HepG2 (cell line): ENCODE results near the gene ZNF530. TPM values are rescaled to one million over a fixed set of nuclear protein-coding genes. Genes with fewer than 3 reads are reported as not detected.

Experiments used
- CEBPB ChIP-seq: IDR thresholded peaks from 2 replicates; pipeline ENCODE4 v1.6.1; 2011; ENCODE audit warnings: low read depth, low read length, improper control_type of control experiment, borderline replicate concordance
- GABPA ChIP-seq, 2 experiments: IDR thresholded peaks; 2 replicates each; pipeline ENCODE4 v1.6.1; 2011 to 2016; ENCODE audit warnings: low read depth in 2 of 2, low read length in 1 of 2, missing biosample characterization in 1 of 2, missing genetic modification characterization in 1 of 2
- HMGA1 ChIP-seq: sonication (generic); formaldehyde crosslinking; conservative IDR thresholded peaks from 2 replicates; pipeline ENCODE4 v1.4.0; 2020; ENCODE audit warnings: missing genetic modification reagents
- HNRNPH1 ChIP-seq: fragments of 200-400 bp; formaldehyde crosslinking; optimal IDR thresholded peaks from 2 replicates; pipeline ENCODE3; 2017; ENCODE audit warnings: mild to moderate bottlenecking, low read depth, low read length
- HNRNPUL1 ChIP-seq: fragments of 200-400 bp; formaldehyde crosslinking; IDR thresholded peaks from 2 replicates; pipeline ENCODE4 v1.6.1; 2017; ENCODE audit warnings: low read depth, mild to moderate bottlenecking, low read length, moderate library complexity
- HOXA7 ChIP-seq: sonication (generic); formaldehyde crosslinking; IDR thresholded peaks from 2 replicates; pipeline ENCODE4 v1.8.1; 2022; ENCODE audit warnings: mild to moderate bottlenecking, missing genetic modification reagents, moderate library complexity
- NR2F1 ChIP-seq, 2 experiments: fragments of 450-650 bp in 1 of 2; formaldehyde crosslinking in 1 of 2; IDR thresholded peaks; 2 replicates each; pipeline versions ENCODE4 v1.5.0 to v1.6.1; 2016 to 2020; ENCODE audit warnings: mild to moderate bottlenecking in 1 of 2, missing compliant biosample characterization in 1 of 2, missing genetic modification reagents in 1 of 2, moderate library complexity in 1 of 2
- SAFB2 ChIP-seq: sonication (generic); formaldehyde crosslinking; IDR thresholded peaks from 2 replicates; pipeline ENCODE4 v1.5.1; 2020; ENCODE audit warnings: missing genetic modification reagents, low read depth, mild to moderate bottlenecking, borderline replicate concordance
- ZNF329 ChIP-seq: sonication (generic); formaldehyde crosslinking; IDR thresholded peaks from 2 replicates; pipeline ENCODE4 v1.9.0; 2021; ENCODE audit warnings: low read depth, mild to moderate bottlenecking, missing genetic modification reagents
- ZZZ3 ChIP-seq: sonication (generic); formaldehyde crosslinking; IDR thresholded peaks from 2 replicates; pipeline ENCODE4 v1.4.0; 2020; ENCODE audit warnings: missing genetic modification reagents, mild to moderate bottlenecking, borderline replicate concordance
- polyA plus RNA-seq, 8 experiments: library from polyadenylated mRNA; depleted of rRNA in 3 of 8; stranded (reverse) in 7 of 8; unstranded in 1 of 8; fragments of >200 nt; fragmentation: Illumina TruSeq in 4 of 8; extraction: Trizol in 4 of 8; gene quantifications; 2 replicates each; pipeline versions ENCODE4 v1.2.1 to v1.2.3, GENCODE V29; 2011 to 2016; ENCODE audit warnings: low read depth in 4 of 8, missing spikeins in 1 of 8, mixed read lengths in 1 of 8; ENCODE audit not compliant: insufficient read depth in 1 of 8
- total RNA-seq, 5 experiments: library from RNA; depleted of rRNA; stranded (reverse); fragments of >200 nt; fragmentation: Illumina TruSeq; extraction: Trizol; gene quantifications; 2 replicates each; pipeline ENCODE4 v1.2.3, GENCODE V29; 2016; ENCODE audit warnings: low read depth in 1 of 5
- TF ChIP-seq, protein P1 (sequence below): sonication (generic); formaldehyde crosslinking; IDR thresholded peaks from 2 replicates; pipeline ENCODE4 v1.4.0; 2020; ENCODE audit warnings: mild to moderate bottlenecking, missing genetic modification reagents, borderline replicate concordance
- TF ChIP-seq, protein P2 (sequence below): sonication (generic); formaldehyde crosslinking; IDR thresholded peaks from 2 replicates; pipeline ENCODE4 v1.8.0; 2022; ENCODE audit warnings: mild to moderate bottlenecking, missing genetic modification reagents
- TF ChIP-seq, protein P3 (sequence below): fragments of 450-650 bp; IDR thresholded peaks from 2 replicates; pipeline ENCODE4 v1.6.1; 2017; ENCODE audit warnings: mild to moderate bottlenecking
- TF ChIP-seq, protein P4 (sequence below): sonication (generic); formaldehyde crosslinking; IDR thresholded peaks from 2 replicates; pipeline ENCODE4 v1.8.0; 2022; ENCODE audit warnings: low read depth, missing genetic modification reagents
- TF ChIP-seq, protein P5 (sequence below): sonication (generic); formaldehyde crosslinking; IDR thresholded peaks from 2 replicates; pipeline ENCODE4 v1.4.0; 2020; ENCODE audit warnings: missing genetic modification reagents, borderline replicate concordance

The ZNF530 gene
- total and polyA plus RNA-seq, 2 of the 13 experiments (the other 11 are each of a cell fraction or from before 2014, with no cell fraction given), result 1.1 to 7.8 TPM

DNA sequence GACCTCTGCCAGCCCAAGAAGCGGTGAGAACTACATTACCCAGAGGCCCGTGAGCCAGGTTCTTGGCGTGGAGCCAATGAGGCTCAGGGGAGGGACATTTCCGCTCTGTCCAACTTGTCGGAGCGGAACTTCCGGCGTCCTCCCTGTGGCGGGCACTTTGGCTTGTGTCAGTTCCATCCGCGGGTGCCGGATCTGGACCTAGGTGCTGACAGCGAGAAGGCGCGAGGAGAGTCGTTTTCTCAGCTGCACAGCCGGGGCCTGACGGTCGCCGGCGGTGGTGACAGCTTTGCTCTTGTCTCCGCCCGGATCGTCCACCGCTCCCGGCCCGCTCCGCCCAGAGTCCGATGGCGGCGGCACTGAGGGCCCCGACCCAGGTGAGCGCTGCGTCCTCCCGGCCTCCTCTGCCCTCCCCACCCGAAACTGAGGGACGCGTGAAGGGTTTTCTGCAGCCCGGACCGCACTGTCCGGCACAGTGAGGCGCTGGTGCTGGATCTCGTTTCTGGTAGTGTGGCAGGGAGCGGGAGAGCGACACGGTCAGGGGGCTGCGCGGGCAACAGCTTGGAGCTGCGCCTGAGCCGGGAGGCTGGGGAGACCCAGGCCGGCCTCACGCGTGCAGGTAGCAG, at the start of gene ZNF530 (continued):
- TF ChIP-seq, protein P1, sequence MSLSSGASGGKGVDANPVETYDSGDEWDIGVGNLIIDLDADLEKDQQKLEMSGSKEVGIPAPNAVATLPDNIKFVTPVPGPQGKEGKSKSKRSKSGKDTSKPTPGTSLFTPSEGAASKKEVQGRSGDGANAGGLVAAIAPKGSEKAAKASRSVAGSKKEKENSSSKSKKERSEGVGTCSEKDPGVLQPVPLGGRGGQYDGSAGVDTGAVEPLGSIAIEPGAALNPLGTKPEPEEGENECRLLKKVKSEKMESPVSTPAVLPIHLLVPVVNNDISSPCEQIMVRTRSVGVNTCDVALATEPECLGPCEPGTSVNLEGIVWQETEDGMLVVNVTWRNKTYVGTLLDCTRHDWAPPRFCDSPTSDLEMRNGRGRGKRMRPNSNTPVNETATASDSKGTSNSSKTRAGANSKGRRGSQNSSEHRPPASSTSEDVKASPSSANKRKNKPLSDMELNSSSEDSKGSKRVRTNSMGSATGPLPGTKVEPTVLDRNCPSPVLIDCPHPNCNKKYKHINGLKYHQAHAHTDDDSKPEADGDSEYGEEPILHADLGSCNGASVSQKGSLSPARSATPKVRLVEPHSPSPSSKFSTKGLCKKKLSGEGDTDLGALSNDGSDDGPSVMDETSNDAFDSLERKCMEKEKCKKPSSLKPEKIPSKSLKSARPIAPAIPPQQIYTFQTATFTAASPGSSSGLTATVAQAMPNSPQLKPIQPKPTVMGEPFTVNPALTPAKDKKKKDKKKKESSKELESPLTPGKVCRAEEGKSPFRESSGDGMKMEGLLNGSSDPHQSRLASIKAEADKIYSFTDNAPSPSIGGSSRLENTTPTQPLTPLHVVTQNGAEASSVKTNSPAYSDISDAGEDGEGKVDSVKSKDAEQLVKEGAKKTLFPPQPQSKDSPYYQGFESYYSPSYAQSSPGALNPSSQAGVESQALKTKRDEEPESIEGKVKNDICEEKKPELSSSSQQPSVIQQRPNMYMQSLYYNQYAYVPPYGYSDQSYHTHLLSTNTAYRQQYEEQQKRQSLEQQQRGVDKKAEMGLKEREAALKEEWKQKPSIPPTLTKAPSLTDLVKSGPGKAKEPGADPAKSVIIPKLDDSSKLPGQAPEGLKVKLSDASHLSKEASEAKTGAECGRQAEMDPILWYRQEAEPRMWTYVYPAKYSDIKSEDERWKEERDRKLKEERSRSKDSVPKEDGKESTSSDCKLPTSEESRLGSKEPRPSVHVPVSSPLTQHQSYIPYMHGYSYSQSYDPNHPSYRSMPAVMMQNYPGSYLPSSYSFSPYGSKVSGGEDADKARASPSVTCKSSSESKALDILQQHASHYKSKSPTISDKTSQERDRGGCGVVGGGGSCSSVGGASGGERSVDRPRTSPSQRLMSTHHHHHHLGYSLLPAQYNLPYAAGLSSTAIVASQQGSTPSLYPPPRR (CRISPR knock-in tag), result no peak
- TF ChIP-seq ZNF329 (no peak), HNRNPUL1 (no peak), HNRNPH1 (no peak), GABPA (IDR thresholded peaks at IDR 0.05; ENCODE audit: low read depth, low read length) (peak; percentile 97), GABPA (CRISPR knock-in tag; IDR thresholded peaks at IDR 0.05; ENCODE audit: low read depth) (peak; percentile 99), CEBPB (no peak), HOXA7 (no peak), NR2F1 (CRISPR knock-in tag; IDR thresholded peaks at IDR 0.05) (no peak), SAFB2 (CRISPR knock-in tag) (0 out of 2 replicates have a peak, but pooled peaks have one; percentile 51), HMGA1 (CRISPR knock-in tag) (no peak), ZZZ3 (CRISPR knock-in tag) (no peak)
- TF ChIP-seq, protein P2, sequence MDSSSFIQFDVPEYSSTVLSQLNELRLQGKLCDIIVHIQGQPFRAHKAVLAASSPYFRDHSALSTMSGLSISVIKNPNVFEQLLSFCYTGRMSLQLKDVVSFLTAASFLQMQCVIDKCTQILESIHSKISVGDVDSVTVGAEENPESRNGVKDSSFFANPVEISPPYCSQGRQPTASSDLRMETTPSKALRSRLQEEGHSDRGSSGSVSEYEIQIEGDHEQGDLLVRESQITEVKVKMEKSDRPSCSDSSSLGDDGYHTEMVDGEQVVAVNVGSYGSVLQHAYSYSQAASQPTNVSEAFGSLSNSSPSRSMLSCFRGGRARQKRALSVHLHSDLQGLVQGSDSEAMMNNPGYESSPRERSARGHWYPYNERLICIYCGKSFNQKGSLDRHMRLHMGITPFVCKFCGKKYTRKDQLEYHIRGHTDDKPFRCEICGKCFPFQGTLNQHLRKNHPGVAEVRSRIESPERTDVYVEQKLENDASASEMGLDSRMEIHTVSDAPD (CRISPR knock-in tag), result no peak
- TF ChIP-seq, protein P3, sequence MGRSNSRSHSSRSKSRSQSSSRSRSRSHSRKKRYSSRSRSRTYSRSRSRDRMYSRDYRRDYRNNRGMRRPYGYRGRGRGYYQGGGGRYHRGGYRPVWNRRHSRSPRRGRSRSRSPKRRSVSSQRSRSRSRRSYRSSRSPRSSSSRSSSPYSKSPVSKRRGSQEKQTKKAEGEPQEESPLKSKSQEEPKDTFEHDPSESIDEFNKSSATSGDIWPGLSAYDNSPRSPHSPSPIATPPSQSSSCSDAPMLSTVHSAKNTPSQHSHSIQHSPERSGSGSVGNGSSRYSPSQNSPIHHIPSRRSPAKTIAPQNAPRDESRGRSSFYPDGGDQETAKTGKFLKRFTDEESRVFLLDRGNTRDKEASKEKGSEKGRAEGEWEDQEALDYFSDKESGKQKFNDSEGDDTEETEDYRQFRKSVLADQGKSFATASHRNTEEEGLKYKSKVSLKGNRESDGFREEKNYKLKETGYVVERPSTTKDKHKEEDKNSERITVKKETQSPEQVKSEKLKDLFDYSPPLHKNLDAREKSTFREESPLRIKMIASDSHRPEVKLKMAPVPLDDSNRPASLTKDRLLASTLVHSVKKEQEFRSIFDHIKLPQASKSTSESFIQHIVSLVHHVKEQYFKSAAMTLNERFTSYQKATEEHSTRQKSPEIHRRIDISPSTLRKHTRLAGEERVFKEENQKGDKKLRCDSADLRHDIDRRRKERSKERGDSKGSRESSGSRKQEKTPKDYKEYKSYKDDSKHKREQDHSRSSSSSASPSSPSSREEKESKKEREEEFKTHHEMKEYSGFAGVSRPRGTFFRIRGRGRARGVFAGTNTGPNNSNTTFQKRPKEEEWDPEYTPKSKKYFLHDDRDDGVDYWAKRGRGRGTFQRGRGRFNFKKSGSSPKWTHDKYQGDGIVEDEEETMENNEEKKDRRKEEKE, result no peak
- TF ChIP-seq, protein P4, sequence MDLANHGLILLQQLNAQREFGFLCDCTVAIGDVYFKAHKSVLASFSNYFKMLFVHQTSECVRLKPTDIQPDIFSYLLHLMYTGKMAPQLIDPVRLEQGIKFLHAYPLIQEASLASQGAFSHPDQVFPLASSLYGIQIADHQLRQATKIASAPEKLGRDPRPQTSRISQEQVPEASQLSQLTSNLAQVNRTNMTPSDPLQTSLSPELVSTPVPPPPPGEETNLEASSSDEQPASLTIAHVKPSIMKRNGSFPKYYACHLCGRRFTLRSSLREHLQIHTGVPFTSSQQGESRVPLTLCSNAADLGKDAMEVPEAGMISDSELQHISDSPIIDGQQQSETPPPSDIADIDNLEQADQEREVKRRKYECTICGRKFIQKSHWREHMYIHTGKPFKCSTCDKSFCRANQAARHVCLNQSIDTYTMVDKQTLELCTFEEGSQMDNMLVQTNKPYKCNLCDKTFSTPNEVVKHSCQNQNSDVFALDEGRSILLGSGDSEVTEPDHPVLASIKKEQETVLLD (CRISPR knock-in tag), result no peak
- TF ChIP-seq, protein P5, sequence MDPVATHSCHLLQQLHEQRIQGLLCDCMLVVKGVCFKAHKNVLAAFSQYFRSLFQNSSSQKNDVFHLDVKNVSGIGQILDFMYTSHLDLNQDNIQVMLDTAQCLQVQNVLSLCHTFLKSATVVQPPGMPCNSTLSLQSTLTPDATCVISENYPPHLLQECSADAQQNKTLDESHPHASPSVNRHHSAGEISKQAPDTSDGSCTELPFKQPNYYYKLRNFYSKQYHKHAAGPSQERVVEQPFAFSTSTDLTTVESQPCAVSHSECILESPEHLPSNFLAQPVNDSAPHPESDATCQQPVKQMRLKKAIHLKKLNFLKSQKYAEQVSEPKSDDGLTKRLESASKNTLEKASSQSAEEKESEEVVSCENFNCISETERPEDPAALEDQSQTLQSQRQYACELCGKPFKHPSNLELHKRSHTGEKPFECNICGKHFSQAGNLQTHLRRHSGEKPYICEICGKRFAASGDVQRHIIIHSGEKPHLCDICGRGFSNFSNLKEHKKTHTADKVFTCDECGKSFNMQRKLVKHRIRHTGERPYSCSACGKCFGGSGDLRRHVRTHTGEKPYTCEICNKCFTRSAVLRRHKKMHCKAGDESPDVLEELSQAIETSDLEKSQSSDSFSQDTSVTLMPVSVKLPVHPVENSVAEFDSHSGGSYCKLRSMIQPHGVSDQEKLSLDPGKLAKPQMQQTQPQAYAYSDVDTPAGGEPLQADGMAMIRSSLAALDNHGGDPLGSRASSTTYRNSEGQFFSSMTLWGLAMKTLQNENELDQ (CRISPR knock-in tag), result no peak
